GM12892 (cell line): ENCODE results near the gene ABCC6.

ENCODE experiments used
- DNase-seq: peaks from one replicate; pipeline ENCODE4 v3.0.0; 2011; ENCODE audit not compliant: insufficient read length
- FAIRE-seq: peaks from 2 replicates; lab custom pipeline; 2011; peaks lifted over from hg19 to GRCh38; lab: Jason Lieb, UNC
- POLR2A ChIP-seq: IDR thresholded peaks from 2 replicates; pipeline ENCODE4 v1.6.1; 2011; ENCODE audit warnings: low read depth, low read length, control low read depth
- POLR2AphosphoS5 ChIP-seq: IDR thresholded peaks from 2 replicates; pipeline ENCODE4 v1.6.1; 2011; ENCODE audit warnings: low read depth, low read length, control low read depth
- TAF1 ChIP-seq: IDR thresholded peaks from 2 replicates; pipeline ENCODE4 v1.6.1; 2011; ENCODE audit warnings: low read depth, mild to moderate bottlenecking, control low read depth, low read length, borderline replicate concordance

ABCC6 gene

GRCh38 chr16:16143038-16143763 lies 80.1 kb downstream of the ABCC6 start:
- FAIRE-seq = no peak
- TF ChIP-seq TAF1 (no peak), POLR2A (no peak), POLR2AphosphoS5 (no peak)
- DNase-seq = no peak

GRCh38 chr16:16141784-16142396 lies 81.4 kb downstream of the ABCC6 start:
- FAIRE-seq (no peak), DNase-seq (no peak)
- TF ChIP-seq TAF1 = no peak
- no peak for TF ChIP-seq POLR2A

DNA sequence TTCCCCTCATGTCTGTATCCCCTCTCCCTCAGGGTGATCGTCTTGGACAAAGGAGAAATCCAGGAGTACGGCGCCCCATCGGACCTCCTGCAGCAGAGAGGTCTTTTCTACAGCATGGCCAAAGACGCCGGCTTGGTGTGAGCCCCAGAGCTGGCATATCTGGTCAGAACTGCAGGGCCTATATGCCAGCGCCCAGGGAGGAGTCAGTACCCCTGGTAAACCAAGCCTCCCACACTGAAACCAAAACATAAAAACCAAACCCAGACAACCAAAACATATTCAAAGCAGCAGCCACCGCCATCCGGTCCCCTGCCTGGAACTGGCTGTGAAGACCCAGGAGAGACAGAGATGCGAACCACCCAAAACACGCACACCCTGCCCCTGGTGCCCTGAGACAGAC lies 82.2 kb downstream of the ABCC6 start:
- TF ChIP-seq TAF1 (no peak), POLR2A (no peak), POLR2AphosphoS5 (no peak)
- FAIRE-seq = no peak
- no peak for DNase-seq

DNA sequence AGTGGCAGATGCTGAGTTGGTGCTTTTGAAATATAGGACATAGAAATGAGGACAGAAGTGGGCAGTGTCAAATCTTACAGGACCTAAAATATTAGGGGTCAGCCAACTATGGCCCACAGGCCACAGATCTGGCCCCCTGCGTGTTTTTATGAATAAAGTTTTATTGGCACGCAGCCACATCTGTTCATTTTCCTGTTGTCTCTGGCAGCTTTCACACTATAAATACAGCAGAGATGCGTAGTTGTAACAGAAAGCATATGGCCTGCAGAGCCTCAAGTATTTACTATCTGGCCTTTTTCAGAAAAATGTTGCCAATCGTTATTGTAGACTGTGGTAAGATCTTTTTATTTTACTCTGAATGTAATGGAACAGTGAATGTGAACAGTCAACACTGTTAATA lies 82.8 kb downstream of the ABCC6 start:
- TF ChIP-seq POLR2AphosphoS5 (no peak), POLR2A (no peak), TAF1 (no peak)
- no peak for FAIRE-seq

GRCh38 chr16:16139806-16140205 lies 83.5 kb downstream of the ABCC6 start:
- TF ChIP-seq POLR2A (no peak), TAF1 (no peak), POLR2AphosphoS5 (no peak)
- no peak for FAIRE-seq
- no peak for DNase-seq

More for the DNA sequence above, 82.8 kb downstream of the ABCC6 start:
- no peak for DNase-seq

DNA sequence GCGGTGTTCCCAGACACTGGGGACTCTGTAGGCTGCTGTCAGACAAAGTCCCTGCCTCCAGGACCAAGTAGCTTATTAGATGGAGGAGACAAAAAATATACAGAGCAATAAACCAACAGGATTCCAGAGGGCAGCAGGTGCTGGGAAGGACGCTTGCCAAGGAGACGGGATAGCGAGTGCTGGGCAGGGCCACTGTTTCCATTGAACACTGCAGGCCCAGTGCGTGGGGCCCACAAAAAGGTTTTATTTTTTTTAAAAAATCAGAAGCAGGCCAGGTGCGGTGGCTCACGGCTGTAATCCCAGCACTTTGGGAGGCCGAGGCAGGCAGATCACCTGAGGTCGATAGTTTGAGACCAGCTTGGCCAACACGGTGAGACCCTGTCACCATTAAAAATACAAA lies 84.2 kb downstream of the ABCC6 start:
- FAIRE-seq = no peak
- DNase-seq = no peak
- TF ChIP-seq TAF1 (no peak), POLR2AphosphoS5 (no peak), POLR2A (no peak)

DNA sequence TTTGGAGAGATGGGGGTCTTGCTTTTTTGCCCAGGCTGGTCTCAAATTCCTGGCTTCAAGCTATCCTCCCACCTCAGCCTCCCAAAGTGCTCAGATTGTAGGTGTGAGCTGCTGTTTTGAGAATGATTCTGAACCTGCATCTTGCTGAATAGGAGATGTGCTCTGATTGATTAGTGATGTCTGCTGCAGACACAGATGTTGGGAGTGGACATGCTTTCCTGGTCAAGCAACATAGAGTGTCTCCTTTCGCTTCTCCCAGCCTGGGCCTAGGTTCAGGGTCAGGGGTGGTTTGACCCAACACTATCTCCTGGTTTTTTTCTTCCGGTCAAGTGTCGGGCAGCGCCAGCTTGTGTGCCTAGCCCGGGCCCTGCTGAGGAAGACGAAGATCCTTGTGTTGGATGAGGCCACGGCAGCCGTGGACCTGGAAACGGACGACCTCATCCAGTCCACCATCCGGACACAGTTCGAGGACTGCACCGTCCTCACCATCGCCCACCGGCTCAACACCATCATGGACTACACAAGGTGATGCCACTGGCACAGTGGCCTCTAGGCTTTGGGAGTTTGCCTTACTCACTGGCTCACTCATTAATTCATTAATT lies 85.2 kb downstream of the ABCC6 start:
- TF ChIP-seq TAF1 (no peak), POLR2AphosphoS5 (no peak), POLR2A (no peak)
- FAIRE-seq (no peak), DNase-seq (no peak)

GRCh38 chr16:16137110-16137509 lies 86.2 kb downstream of the ABCC6 start:
- DNase-seq (no peak), FAIRE-seq (no peak)
- TF ChIP-seq POLR2AphosphoS5 = no peak
- TF ChIP-seq TAF1 = no peak
- no peak for TF ChIP-seq POLR2A

- no peak for TF ChIP-seq TAF1
- no peak for TF ChIP-seq POLR2A
- TF ChIP-seq POLR2AphosphoS5 = no peak
- no peak for DNase-seq
- FAIRE-seq = no peak
Observed at GRCh38 chr16:16136588-16136987, 86.7 kb downstream of the ABCC6 start.

GRCh38 chr16:16133943-16134604 lies 89.2 kb downstream of the ABCC6 start:
- no peak for DNase-seq
- no peak for FAIRE-seq
- TF ChIP-seq POLR2A = no peak

- FAIRE-seq (no peak), DNase-seq (no peak)
- no peak for TF ChIP-seq POLR2AphosphoS5
- TF ChIP-seq POLR2A = no peak
- TF ChIP-seq TAF1 = no peak
Observed at GRCh38 chr16:16131659-16132058, 91.6 kb downstream of the ABCC6 start.

- TF ChIP-seq POLR2A = no peak
- TF ChIP-seq POLR2AphosphoS5 = no peak
- TF ChIP-seq TAF1 = no peak
- no peak for DNase-seq
- no peak for FAIRE-seq
Observed at GRCh38 chr16:16131204-16131603, 92.1 kb downstream of the ABCC6 start.
